ENCODE results near the gene MYO1E. TPM values are rescaled to one million over a fixed set of nuclear protein-coding genes. Genes with fewer than 3 reads are reported as not detected.

Gene MYO1E
- total and polyA plus RNA-seq, 4 donors: 6.7 to 70.9 (median 21.6) TPM

- no peak overlapping the region for H3K9ac ChIP-seq (ENCODE audit: low read depth in 1 of 2, low read length in 2 of 2)
- no peaks in the 10 kb centered on the region for H3K9me3 ChIP-seq (ENCODE audit: control insufficient read depth in 4 of 4, low read length in 3 of 4)
- no peaks in the 10 kb centered on the region for H3K36me3 ChIP-seq (ENCODE audit: control insufficient read depth in 4 of 4, insufficient read depth in 3 of 4, low read depth in 1 of 4, low read length in 3 of 4)
- TF ChIP-seq HNF4G (IDR thresholded peaks at IDR 0.05) (no peak), EGR1 (IDR thresholded peaks at IDR 0.05; ENCODE audit: low read depth in 2 of 2) (no peak), REST (IDR thresholded peaks at IDR 0.05) (no peak)
- TF ChIP-seq, protein P1, sequence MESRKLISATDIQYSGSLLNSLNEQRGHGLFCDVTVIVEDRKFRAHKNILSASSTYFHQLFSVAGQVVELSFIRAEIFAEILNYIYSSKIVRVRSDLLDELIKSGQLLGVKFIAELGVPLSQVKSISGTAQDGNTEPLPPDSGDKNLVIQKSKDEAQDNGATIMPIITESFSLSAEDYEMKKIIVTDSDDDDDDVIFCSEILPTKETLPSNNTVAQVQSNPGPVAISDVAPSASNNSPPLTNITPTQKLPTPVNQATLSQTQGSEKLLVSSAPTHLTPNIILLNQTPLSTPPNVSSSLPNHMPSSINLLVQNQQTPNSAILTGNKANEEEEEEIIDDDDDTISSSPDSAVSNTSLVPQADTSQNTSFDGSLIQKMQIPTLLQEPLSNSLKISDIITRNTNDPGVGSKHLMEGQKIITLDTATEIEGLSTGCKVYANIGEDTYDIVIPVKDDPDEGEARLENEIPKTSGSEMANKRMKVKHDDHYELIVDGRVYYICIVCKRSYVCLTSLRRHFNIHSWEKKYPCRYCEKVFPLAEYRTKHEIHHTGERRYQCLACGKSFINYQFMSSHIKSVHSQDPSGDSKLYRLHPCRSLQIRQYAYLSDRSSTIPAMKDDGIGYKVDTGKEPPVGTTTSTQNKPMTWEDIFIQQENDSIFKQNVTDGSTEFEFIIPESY (IDR thresholded peaks at IDR 0.05): no peak
- peaks cover 3 to 12% (median 10%) of the 10 kb centered on the region in 4 donors for H3K4me1 ChIP-seq (ENCODE audit: control insufficient read depth in 4 of 4, insufficient read depth in 4 of 4, low read length in 3 of 4)
- 98% methylated on average over 7 of the region's 7 CpGs for WGBS
- no peak overlapping the region for H3K4me3 ChIP-seq (ENCODE audit: low read depth in 1 of 3, low read length in 3 of 3)
- H3K27ac ChIP-seq (ENCODE audit: low read depth in 1 of 2, low read length in 2 of 2): no peak overlapping the region
- no peaks in the 10 kb centered on the region for H3K27me3 ChIP-seq (ENCODE audit: control insufficient read depth in 4 of 4, insufficient read depth in 4 of 4, low read length in 3 of 4)
- DNase-seq (ENCODE audit: low spot score): no peak
Observed at GRCh38 chr15:59262316-59262715, 110.4 kb downstream of the MYO1E start.

GRCh38 chr15:59260090-59260489, 112.6 kb downstream of the MYO1E start:
- Histone ChIP-seq H3K27me3 (ENCODE audit: control insufficient read depth in 4 of 4, insufficient read depth in 4 of 4, low read length in 3 of 4) (no peaks in the 10 kb centered on the region), H3K4me1 (ENCODE audit: control insufficient read depth in 4 of 4, insufficient read depth in 4 of 4, low read length in 3 of 4) (peaks cover 9 to 25% (median 16%) of the 10 kb centered on the region in 4 donors), H3K9ac (ENCODE audit: low read depth in 1 of 2, low read length in 2 of 2) (no peak overlapping the region), H3K9me3 (ENCODE audit: control insufficient read depth in 4 of 4, low read length in 3 of 4) (no peaks in the 10 kb centered on the region), H3K27ac (ENCODE audit: low read depth in 1 of 2, low read length in 2 of 2) (no peak overlapping the region), H3K4me3 (ENCODE audit: low read depth in 1 of 3, low read length in 3 of 3) (no peak overlapping the region), H3K36me3 (ENCODE audit: control insufficient read depth in 4 of 4, insufficient read depth in 3 of 4, low read depth in 1 of 4, low read length in 3 of 4) (no peaks in the 10 kb centered on the region)
- WGBS: 85% methylated on average over 6 of the region's 6 CpGs
- no peak for DNase-seq (ENCODE audit: low spot score)
- TF ChIP-seq FOXA2 (IDR thresholded peaks at IDR 0.05) (no peak), SP1 (IDR thresholded peaks at IDR 0.05) (no peak), YY1 (IDR thresholded peaks at IDR 0.05) (no peak), RAD21 (IDR thresholded peaks at IDR 0.05) (no peak)

DNA sequence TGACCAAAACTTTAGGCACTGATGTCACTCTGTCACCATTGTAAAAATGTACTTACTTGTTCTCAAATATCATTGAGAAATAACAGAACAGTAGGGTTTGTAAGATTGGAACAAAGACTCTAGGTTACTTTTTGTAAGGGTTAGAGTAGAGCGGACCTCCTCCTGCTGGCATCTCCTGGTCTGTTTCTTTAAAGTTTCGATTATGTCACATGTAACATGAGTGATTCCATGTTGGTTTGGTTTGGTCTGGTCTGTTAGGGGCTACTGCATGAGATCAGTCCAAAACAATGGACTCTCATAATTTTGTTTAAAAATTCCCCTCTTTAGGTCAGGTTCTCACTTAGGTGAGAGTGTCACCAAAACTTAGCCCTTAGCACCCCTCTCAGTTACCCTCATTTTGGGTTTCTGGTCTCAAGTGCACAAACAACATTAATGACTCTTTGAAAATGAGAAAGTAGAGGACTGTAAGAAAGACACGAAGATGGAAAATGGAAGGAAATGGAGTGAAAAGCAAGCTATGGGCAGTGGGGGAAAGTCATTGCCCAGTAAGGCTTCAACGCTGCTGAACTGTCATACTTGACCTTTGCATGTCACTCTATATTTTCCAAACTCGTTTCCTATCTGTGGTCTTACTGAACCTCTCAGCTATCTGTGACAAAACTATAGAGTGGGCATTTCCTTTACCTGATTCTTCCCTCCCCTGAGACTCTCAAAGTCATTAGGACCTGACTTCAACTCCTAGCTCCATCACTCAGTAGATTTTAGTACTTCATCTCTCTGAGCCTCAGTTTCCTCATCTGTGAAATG, 113.3 kb downstream of the MYO1E start:
- Histone ChIP-seq H3K9ac (ENCODE audit: low read depth in 1 of 2, low read length in 2 of 2) (no peak overlapping the region), H3K27ac (ENCODE audit: low read depth in 1 of 2, low read length in 2 of 2) (peak overlapping the region in 1 of 2 donors; percentile 52), H3K9me3 (ENCODE audit: control insufficient read depth in 4 of 4, low read length in 3 of 4) (no peaks in the 10 kb centered on the region), H3K4me3 (ENCODE audit: low read depth in 1 of 3, low read length in 3 of 3) (no peak overlapping the region), H3K4me1 (ENCODE audit: control insufficient read depth in 4 of 4, insufficient read depth in 4 of 4, low read length in 3 of 4) (peaks cover 9 to 30% (median 19%) of the 10 kb centered on the region in 4 donors), H3K36me3 (ENCODE audit: control insufficient read depth in 4 of 4, insufficient read depth in 3 of 4, low read depth in 1 of 4, low read length in 3 of 4) (no peaks in the 10 kb centered on the region), H3K27me3 (ENCODE audit: control insufficient read depth in 4 of 4, insufficient read depth in 4 of 4, low read length in 3 of 4) (no peaks in the 10 kb centered on the region)
- 94% methylated on average over 5 of the region's 5 CpGs for WGBS
- DNase-seq (ENCODE audit: low spot score): no peak
- TF ChIP-seq HNF4A (conservative IDR thresholded peaks at IDR 0.05): no peak
- TF ChIP-seq SP1 (IDR thresholded peaks at IDR 0.05): no peak
- no peak for TF ChIP-seq FOXA2 (IDR thresholded peaks at IDR 0.05)
- TF ChIP-seq EGR1 (IDR thresholded peaks at IDR 0.05; ENCODE audit: low read depth in 2 of 2): no peak
- no peak for TF ChIP-seq JUND (IDR thresholded peaks at IDR 0.05)
- no peak for TF ChIP-seq RAD21 (IDR thresholded peaks at IDR 0.05)
- no peak for TF ChIP-seq NR2F2 (IDR thresholded peaks at IDR 0.05)
- TF ChIP-seq TAF1 (conservative IDR thresholded peaks at IDR 0.05): no peak
- TF ChIP-seq ATF3 (IDR thresholded peaks at IDR 0.05): no peak
- no peak for TF ChIP-seq HNF4G (IDR thresholded peaks at IDR 0.05)
- no peak for TF ChIP-seq REST (IDR thresholded peaks at IDR 0.05)
- no peak for TF ChIP-seq FOXA1 (IDR thresholded peaks at IDR 0.05)

Measured in liver (tissue), 9 donors.